MM.1S (cell line): Measurements from ENCODE around the gene ABCA1.

ENCODE experiments used
- CTCF ChIP-seq: fragments of 300-600 bp; sonication (generic); IDR thresholded peaks from 2 replicates; pipeline ENCODE4 v1.5.1; 2016; ENCODE audit warnings: antibody characterized with exemption, low read length, mixed read lengths
- EZH2phosphoT487 ChIP-seq: fragments of 300-600 bp; sonication (generic); IDR thresholded peaks from 2 replicates; pipeline ENCODE4 v1.6.1; 2018; ENCODE audit warnings: antibody characterized with exemption, low read length

DNA sequence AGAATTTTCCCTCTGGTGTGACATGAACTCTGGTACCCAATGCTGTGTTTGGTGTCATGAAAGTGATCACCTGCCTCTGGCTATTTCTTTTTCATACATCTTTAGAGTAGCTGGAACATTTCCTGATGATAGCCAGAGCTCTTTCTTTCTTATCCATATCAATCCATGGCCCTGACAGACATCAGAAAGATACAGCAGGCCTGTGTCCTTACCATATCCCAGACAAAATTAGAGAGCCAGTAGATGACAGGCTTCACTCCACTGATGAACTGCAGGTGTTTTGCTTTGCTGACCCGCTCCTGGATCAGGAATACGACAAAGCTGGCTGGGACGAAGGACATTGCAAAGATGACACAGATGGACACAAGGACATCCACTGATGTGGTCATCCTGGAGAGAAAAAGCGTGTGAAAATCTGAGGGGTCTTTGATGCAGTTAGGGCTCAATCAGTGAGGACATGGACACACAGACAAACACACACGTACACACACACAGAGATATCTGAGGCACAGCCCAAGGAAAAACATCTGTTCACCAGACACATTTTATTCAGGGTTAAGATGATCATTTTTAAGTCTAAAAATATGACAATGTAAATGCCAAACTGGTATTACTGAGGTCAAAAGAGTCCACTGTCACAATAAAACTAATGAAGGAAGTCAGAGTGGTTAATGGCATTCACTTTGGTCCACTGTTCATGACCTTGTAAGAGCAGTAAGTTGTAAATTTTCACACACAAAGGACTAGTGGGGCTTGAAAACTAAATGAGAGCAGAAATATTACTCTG, 129.6 kb downstream of the ABCA1 start:
- TF ChIP-seq CTCF, result no peak
- TF ChIP-seq EZH2phosphoT487, result no peak
